CD4-positive, alpha-beta T cell treated with Interleukin-4 for 1 hour (primary cell): ENCODE data around the gene UBAP2L.

Experiments used
- DNase-seq, 2 donors: peaks; one replicate each; pipeline ENCODE4 v3.0.0-alpha.2; 2020 to 2022

UBAP2L gene, protein sequence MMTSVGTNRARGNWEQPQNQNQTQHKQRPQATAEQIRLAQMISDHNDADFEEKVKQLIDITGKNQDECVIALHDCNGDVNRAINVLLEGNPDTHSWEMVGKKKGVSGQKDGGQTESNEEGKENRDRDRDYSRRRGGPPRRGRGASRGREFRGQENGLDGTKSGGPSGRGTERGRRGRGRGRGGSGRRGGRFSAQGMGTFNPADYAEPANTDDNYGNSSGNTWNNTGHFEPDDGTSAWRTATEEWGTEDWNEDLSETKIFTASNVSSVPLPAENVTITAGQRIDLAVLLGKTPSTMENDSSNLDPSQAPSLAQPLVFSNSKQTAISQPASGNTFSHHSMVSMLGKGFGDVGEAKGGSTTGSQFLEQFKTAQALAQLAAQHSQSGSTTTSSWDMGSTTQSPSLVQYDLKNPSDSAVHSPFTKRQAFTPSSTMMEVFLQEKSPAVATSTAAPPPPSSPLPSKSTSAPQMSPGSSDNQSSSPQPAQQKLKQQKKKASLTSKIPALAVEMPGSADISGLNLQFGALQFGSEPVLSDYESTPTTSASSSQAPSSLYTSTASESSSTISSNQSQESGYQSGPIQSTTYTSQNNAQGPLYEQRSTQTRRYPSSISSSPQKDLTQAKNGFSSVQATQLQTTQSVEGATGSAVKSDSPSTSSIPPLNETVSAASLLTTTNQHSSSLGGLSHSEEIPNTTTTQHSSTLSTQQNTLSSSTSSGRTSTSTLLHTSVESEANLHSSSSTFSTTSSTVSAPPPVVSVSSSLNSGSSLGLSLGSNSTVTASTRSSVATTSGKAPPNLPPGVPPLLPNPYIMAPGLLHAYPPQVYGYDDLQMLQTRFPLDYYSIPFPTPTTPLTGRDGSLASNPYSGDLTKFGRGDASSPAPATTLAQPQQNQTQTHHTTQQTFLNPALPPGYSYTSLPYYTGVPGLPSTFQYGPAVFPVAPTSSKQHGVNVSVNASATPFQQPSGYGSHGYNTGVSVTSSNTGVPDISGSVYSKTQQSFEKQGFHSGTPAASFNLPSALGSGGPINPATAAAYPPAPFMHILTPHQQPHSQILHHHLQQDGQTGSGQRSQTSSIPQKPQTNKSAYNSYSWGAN

DNA sequence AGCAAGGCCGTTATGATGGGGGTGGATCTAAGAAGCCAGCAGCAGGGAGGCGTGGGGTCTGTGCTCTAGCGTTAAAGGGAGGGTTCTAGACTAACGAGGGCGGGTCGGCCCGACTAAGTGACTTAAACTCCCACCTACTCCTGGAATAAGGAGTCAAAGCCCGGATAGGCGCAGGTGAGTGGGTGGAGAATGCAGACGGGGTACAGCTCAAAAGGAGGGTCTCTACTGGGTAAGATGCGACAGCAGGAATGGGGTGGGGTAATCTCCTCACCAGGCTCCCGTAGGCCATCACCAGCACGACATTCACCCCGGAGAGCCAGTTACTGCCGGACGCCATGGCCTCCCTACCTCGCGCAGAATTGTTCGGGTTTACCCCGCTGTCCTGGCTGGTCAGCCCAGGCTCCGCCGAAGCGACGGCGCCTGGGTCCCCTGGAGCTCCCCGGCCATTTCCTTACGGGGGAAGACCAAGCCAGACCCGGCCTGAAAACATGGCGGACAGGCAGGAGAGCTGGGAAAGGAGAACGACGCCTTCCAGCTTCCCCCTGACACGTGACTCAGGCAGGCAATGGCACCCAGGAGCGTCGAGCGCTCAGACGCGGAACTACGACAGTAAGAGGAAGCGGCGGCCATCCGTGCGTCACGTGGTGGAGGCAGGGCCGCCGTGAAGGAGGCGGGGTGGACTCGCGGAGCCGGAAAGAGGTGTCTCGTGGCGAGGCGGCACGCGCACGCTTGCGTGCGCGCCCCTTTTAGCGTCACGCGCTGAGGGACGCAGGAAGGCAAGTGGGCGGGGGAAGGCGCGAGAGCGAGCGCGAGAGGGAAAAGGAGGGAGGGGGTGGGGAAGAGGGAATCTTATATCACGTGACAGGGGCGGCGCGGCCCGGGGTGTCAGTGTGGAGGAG, at the start of gene UBAP2L:
TSS of gene UBAP2L (plus strand) at position 885 of the 899 bp plus-strand sequence. CDS start 4,169 bp downstream, outside the sequence.
- peak; percentile 99 for DNase-seq

- DNase-seq = no peak
These were observed 49.6 kb upstream of the UBAP2L start for GRCh38 chr1:154171223-154171583.

DNA sequence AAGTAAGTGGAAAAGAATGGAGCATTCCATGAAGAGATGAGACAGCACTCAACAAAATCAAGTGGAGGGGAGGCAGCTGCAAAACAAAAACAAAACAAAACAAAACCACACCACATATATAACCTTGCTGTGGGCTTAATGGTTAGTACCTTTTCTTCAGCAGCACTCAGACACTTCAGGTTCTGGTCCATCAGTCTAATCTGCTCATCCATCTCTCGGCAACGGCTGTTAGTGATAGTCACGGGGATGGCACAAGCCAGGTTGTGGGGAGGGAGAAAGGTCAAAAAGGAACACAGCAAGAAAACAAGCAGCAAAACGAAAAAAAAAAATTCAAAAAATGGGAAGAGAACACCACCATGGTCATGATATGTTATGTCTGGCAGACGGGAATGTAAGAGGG, 48.9 kb upstream of the UBAP2L start:
- no peak for DNase-seq

- no peak for DNase-seq
These were observed 46.1 kb upstream of the UBAP2L start for GRCh38 chr1:154174654-154175053.

GRCh38 chr1:154176337-154176736, 44.4 kb upstream of the UBAP2L start:
- DNase-seq = no peak

- peak in 1 of 2 donors; percentile 15 for DNase-seq
These were observed 42.7 kb upstream of the UBAP2L start for GRCh38 chr1:154178013-154178412.

DNA sequence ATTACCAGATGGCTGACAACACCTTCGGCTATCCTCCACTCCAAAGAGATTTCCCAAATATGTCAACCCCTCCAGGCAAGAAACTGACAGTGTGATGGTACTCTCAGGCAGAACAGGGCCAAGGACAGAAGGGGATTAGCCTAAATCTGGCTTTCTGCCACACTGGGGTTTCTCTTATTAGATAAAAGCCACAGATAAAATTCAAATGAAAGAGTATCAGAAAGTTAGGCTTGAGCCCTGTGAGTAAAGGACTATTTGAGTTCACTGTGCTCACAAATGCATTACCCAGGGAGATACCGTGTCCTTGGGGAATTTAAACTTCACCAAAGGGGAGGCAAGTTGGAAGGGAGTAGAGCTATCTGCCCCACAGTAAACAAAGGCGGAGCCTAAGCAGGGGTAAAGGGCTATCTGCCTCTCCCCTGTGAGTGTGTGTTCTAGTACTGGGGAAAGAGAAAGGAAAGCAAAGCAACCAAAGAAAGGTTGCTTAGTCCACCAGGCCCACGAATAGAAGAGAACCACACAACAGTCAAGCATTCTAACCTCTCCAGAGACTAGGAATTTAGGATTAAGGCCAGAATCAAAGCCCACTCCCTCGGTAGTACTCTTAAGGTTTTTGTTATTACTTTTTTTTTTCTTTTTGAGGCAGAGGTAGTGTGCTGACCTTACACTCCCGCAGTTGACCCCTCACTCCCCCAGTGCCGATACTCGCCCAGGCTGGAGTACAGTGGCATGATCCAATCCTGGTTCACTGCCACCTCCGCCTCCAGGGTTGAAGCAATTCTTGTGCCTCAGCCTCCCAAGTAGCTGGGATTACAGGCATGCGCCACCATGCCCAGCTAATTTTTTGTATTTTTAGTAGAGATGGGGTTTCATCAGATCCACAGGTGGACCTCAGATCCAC, 41.6 kb upstream of the UBAP2L start:
- DNase-seq = no peak

GRCh38 chr1:154179946-154180687, 40.6 kb upstream of the UBAP2L start:
- peak in 1 of 2 donors; percentile 48 for DNase-seq

GRCh38 chr1:154181944-154182343, 38.8 kb upstream of the UBAP2L start:
- no peak for DNase-seq

DNA sequence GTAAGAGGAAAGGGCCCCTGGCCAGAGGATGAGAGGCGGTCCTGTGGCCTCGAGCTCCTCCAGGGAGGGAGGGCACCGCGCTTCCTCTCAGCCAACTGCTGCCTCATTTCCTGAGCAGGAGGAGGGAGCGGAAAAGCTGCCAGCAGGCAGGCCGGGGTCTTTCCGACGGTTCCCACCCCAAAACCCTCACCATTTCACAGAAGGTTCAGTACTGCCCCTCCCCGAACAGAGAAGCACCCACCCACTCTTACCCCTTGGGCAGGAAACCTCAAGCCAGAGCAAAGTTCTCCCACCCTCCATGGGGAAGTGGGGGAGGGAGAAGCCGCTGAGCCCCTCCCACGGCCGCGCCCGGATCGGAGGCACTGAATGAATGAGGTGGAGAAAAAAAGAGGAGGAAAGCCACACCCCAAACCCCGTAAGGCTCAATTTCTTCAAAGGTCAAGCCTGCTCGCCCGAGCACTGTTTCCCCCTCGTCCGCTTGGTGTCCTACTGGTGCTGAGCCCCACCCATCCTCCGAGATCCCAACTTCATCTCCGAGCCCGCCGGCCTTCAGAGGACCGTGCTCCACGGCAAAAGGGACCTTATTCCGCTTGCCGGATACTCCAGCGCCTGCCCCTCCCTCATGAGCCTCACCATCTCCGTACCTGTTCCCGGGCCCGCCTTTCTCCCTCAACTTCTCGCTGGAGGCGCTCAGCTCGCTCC, 38.3 kb upstream of the UBAP2L start:
- DNase-seq = peak; percentile 80 to 81

- peak; percentile 93 for DNase-seq
These were observed 37.5 kb upstream of the UBAP2L start for GRCh38 chr1:154183046-154183915.

DNA sequence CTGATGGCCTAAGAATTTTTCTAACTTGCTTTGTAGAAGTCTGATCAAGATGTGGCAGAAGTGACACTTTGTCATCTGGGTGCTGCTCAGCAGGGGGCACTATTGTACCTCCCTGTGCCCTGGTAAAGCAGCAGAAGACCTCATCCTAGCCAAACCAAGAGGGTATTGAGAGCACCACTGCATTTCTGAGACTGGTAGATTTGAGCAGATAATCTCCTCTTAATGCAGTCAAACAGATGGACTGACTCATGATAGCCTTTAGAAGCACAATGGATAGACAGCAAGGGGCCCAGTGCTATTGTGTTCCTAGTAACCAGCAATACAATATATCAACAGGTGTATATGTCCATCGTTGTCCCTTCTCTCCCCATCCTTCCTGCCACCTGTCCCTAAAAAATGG, 34.6 kb upstream of the UBAP2L start:
- DNase-seq = peak; percentile 69 to 73

DNA sequence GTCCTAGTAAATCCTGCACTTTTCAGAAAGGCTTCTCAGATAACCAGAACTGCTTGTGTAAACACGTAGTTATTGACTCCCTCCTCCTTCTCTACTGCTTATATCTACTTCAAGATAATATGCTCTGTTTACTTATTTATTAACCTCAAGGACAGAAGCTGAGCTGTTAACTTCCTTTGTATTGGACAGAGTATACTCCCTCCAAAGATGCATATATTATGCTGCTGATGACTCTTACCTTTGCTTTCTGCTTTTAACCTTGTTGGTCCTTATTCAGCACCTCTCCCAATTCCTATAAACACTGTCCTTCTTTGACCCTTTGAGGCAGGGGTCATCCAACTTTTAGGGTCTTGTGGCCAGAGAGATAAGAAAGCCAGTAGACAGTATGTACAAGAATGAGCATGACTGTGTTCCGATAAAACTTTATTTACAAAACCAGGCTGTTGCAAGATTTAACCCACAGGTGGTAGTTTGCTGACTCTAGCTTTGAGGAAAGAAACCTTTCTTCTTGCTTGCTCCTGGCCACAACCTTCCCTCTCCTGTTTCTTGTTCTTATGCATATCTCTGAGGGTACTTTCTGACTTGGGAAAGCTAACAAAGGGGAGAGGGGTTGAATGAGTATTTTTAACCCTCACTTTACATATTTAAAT, 33.8 kb upstream of the UBAP2L start:
- no peak for DNase-seq

- no peak for DNase-seq
These were observed 30.2 kb upstream of the UBAP2L start for GRCh38 chr1:154190550-154190949.

DNA sequence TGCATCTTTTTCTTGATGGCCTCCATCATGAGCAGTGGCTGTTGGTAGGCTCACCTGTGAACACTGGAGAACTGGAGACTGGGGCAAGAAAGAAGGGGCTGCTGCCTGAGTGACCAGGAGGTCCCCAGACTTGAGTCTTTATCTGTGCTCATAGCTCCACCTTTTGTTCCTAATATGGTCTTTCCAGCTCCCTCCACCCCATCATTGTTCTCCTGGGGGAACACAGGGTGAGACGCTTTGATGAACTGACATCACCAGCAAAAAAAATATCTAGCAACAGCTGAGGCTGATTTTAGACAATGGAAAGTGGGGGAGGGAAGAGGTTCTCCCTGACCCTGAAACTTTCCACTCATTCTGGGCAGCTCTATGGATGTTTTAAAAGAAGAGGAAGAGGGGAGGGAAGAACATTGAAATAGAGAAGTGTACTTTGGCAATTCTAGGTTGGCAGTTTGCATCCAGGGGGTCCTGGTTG, 28.7 kb upstream of the UBAP2L start, which contains the start of gene TPM3:
TSS of gene TPM3 (minus strand) at position 111 of the 472 bp plus-strand sequence. CDS start at position 29, 82 bp downstream.
- DNase-seq = no peak

DNA sequence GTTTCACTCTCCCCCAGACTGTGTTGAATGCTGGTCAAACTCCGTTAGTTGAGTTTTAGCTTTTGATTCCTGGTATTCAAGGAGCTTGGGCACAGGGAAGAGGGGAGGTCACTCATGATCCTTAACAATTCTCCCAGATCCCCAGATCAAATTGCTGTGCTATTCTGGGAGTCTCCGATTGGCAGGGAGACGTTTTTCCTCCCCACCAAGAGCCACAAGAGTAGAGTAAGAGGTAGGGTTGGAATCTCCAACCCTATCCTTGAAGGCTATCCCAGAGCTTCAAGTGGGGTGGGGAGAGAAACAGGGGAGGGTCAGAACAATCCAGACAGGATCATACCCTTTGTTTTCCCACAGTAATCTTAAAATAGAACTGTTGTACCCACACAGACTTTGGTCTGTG, 28.3 kb upstream of the UBAP2L start:
- no peak for DNase-seq

- DNase-seq = no peak
These were observed 26.9 kb upstream of the UBAP2L start for GRCh38 chr1:154193821-154194220.
